Measurements from ENCODE around the gene SPINDOC.

Gene SPINDOC

DNA sequence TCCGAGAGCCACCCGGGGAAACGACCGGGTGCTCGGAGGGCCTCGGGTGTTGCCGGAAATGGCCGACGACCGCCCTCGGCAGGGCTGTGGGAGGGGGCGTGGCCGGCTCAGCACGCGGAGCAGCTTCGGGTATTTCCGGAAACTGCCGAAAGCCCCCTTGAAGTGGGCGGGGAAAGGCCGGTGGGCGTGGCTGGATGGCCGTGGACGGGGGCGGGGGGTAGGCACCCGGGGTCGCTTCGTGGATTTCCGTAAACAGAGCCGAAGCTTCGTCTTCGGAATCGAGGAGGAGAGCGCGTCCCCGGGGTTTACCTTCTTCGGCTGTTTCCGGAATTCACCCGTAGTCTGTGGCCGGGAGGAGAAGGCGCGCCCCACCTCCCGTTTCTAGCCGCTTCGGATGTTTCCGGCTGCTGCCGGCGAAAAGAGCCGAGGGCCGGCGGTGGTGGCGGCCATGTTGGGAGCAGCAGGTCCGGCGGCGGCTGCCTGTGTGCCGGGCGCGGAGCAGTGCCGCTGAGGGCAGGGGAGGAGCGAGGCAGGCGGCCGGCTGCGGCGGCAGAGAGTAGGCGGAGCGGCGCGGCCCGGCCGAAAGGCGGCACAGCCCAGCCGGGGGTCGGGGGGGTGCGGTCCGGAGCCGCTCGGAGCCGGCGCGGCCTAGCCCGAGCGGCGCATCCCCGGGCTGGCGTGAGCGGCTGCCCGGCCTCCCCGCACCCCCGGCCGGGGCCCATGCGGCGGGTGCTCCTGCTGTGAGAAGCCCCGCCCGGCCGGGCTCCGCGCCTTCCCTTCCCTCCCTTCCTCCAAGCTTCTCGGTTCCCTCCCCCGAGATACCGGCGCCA, 25.6 kb downstream of the SPINDOC start, which contains the start of gene MARK2:
MARK2 (plus strand) TSS at position 433 of the 830 bp plus-strand sequence; CDS start at position 830, 397 bp downstream.
- Histone ChIP-seq H3K27me3 (ENCODE audit: insufficient read depth, low read length) (no peaks in the 10 kb centered on the region), H3K9ac (ENCODE audit: low read length) (peak within 1 kb of the TSS; percentile 99), H3K79me2 (ENCODE audit: insufficient read depth, low read length) (peaks cover 46% of the 10 kb centered on the region), H3F3A (ENCODE audit: insufficient read depth, low read length) (no peaks in the 10 kb centered on the region), H3K9me3 (ENCODE audit: low read length) (no peaks in the 10 kb centered on the region), H3K4me1 (ENCODE audit: insufficient read depth, low read length, severe bottlenecking) (peaks cover 41% of the 10 kb centered on the region), H3K36me3 (ENCODE audit: insufficient read depth, low read length) (peaks cover 11% of the 10 kb centered on the region; the same call in 1 of the 2 replicates), H3K27ac (ENCODE audit: low read depth, low read length, poor library complexity, severe bottlenecking) (peak within 1 kb of the TSS; percentile 83), H3K4me2 (ENCODE audit: low read length) (peak within 1 kb of the TSS; percentile 95), H3K9me2 (ENCODE audit: low read depth, low read length) (no peaks in the 10 kb centered on the region), H3K4me3 (ENCODE audit: low read depth, low read length, poor library complexity, severe bottlenecking) (peak within 1 kb of the TSS; percentile 98), H2AFZ (ENCODE audit: low read length) (no peak within 1 kb of the TSS), H4K20me1 (ENCODE audit: insufficient read depth, low read length) (no peaks in the 10 kb centered on the region)
- no peak for TF ChIP-seq EZH2 (IDR thresholded peaks at IDR 0.05; ENCODE audit: borderline replicate concordance, low read length)
- TF ChIP-seq, protein P1, sequence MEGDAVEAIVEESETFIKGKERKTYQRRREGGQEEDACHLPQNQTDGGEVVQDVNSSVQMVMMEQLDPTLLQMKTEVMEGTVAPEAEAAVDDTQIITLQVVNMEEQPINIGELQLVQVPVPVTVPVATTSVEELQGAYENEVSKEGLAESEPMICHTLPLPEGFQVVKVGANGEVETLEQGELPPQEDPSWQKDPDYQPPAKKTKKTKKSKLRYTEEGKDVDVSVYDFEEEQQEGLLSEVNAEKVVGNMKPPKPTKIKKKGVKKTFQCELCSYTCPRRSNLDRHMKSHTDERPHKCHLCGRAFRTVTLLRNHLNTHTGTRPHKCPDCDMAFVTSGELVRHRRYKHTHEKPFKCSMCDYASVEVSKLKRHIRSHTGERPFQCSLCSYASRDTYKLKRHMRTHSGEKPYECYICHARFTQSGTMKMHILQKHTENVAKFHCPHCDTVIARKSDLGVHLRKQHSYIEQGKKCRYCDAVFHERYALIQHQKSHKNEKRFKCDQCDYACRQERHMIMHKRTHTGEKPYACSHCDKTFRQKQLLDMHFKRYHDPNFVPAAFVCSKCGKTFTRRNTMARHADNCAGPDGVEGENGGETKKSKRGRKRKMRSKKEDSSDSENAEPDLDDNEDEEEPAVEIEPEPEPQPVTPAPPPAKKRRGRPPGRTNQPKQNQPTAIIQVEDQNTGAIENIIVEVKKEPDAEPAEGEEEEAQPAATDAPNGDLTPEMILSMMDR (IDR thresholded peaks at IDR 0.05; ENCODE audit: low read length), result no peak

DNA sequence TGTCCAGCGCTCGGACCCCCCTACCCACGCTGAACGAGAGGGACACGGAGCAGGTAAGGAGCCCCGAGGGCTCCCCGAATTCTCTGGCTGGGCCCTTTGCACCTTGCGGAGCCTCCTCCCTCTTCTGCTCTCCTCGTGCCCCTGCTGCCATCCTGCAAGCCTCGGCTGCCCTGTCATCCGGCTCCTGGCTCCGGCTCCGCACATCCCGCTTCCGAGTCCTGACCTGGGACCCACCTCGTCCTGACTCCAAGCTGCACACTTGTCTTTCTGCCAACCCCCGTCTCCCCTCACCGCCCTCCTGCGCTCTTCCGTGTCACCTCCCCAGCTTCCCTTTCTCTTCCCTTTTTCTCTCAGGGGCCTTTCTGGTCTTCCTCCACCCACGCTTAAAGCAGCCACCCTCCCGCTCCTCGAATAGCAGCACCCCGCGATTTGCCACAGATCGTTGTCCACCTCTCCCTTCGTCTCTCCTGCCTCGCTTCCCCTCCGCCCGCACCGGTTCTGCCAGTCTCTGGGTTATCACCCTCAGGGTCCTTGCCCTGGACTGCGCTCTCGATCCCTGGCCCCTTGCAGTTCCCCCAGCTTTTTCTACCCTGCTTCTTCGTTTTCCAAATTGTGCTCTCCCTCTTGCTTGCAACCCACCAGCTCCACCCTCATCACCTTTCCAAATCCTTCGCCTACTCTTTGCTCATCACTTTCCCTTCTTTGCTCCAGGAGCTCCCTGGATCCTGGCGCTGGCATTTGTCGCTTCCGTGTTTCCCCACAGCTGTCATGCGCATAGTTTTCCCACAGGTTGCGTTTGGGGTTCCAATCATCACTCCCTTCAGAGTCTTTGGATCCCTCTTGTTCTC, 26.5 kb downstream of the SPINDOC start:
- Histone ChIP-seq H3K27me3 (ENCODE audit: insufficient read depth, low read length) (no peaks in the 10 kb centered on the region), H4K20me1 (ENCODE audit: insufficient read depth, low read length) (no peaks in the 10 kb centered on the region), H3K4me1 (ENCODE audit: insufficient read depth, low read length, severe bottlenecking) (peaks cover 41% of the 10 kb centered on the region), H3K9me2 (ENCODE audit: low read depth, low read length) (no peaks in the 10 kb centered on the region), H3K9me3 (ENCODE audit: low read length) (no peaks in the 10 kb centered on the region), H3K79me2 (ENCODE audit: insufficient read depth, low read length) (peaks cover 54% of the 10 kb centered on the region), H3K9ac (ENCODE audit: low read length) (peak overlapping the region; percentile 99), H3K36me3 (ENCODE audit: insufficient read depth, low read length) (peaks cover 19% of the 10 kb centered on the region; the same call in 1 of the 2 replicates), H2AFZ (ENCODE audit: low read length) (no peak overlapping the region), H3K4me3 (ENCODE audit: low read depth, low read length, poor library complexity, severe bottlenecking) (peak overlapping the region; percentile 98), H3K27ac (ENCODE audit: low read depth, low read length, poor library complexity, severe bottlenecking) (peak overlapping the region; percentile 46), H3F3A (ENCODE audit: insufficient read depth, low read length) (no peaks in the 10 kb centered on the region), H3K4me2 (ENCODE audit: low read length) (peak overlapping the region; percentile 95)
- TF ChIP-seq, protein P1 (IDR thresholded peaks at IDR 0.05; ENCODE audit: low read length), result no peak
- no peak for TF ChIP-seq EZH2 (IDR thresholded peaks at IDR 0.05; ENCODE audit: borderline replicate concordance, low read length)

DNA sequence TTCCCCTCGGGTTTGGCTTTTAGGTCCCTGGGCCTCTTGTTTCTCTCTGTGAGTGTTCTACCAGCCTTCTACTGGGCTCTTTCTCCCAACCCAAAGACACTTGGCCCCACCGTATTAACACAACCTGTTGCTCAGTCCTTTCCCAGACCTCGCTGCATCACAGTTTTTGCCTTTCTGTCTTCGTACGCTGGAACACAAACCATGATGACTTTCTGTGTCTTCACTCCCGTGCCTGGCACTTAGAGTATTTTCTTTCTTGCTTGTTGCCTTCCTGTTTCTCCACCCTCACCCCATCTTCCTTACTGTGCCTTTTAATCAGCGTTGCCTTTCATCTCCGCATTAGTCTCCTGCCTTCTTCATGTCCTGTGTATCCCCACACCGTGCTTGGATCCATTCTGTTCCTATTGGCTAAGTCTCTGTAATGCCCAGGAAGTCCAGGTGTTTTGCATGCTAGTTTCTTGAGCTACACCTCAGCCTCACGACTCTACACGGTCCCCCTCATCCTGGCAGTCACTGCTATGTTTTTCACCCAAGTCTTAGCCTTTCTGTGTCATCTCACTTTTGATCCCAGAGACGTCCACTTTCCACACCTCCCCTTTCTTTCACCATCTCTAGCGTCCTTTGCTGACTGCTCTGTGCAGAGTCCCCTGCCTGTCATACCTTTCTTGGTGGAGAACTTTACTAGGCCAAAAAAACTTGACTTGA, 27.3 kb downstream of the SPINDOC start:
- Histone ChIP-seq H3K36me3 (ENCODE audit: insufficient read depth, low read length) (peaks cover 27% of the 10 kb centered on the region; the same call in 1 of the 2 replicates), H3K79me2 (ENCODE audit: insufficient read depth, low read length) (peaks cover 62% of the 10 kb centered on the region), H2AFZ (ENCODE audit: low read length) (no peak overlapping the region), H3K9me2 (ENCODE audit: low read depth, low read length) (no peaks in the 10 kb centered on the region), H3K4me1 (ENCODE audit: insufficient read depth, low read length, severe bottlenecking) (peaks cover 41% of the 10 kb centered on the region), H3K9me3 (ENCODE audit: low read length) (no peaks in the 10 kb centered on the region), H4K20me1 (ENCODE audit: insufficient read depth, low read length) (no peaks in the 10 kb centered on the region), H3K4me3 (ENCODE audit: low read depth, low read length, poor library complexity, severe bottlenecking) (peak overlapping the region; percentile 98), H3K9ac (ENCODE audit: low read length) (peak overlapping the region; percentile 99), H3F3A (ENCODE audit: insufficient read depth, low read length) (no peaks in the 10 kb centered on the region), H3K27ac (ENCODE audit: low read depth, low read length, poor library complexity, severe bottlenecking) (peak overlapping the region; percentile 46), H3K27me3 (ENCODE audit: insufficient read depth, low read length) (no peaks in the 10 kb centered on the region), H3K4me2 (ENCODE audit: low read length) (peak overlapping the region; percentile 95)
- no peak for TF ChIP-seq EZH2 (IDR thresholded peaks at IDR 0.05; ENCODE audit: borderline replicate concordance, low read length)
- TF ChIP-seq, protein P1 (IDR thresholded peaks at IDR 0.05; ENCODE audit: low read length), result no peak
